Transverse colon (tissue), 4 donors: ENCODE data around the gene ADCY5. TPM values are rescaled to one million over a fixed set of nuclear protein-coding genes. Genes with fewer than 3 reads are reported as not detected.

Source experiments
- DNase-seq: peaks from one replicate; pipeline ENCODE4 v3.0.0-alpha.2; 2019
- H3K27ac ChIP-seq, 4 donors: fragments of 200-600 bp; sonication (generic); 2 replicates each; pipeline ENCODE4 v1.5.1; 2016 to 2018; ENCODE audit warnings: inconsistent platforms in 4 of 4
- H3K27me3 ChIP-seq: fragments of 200-600 bp; sonication (generic); 2 replicates; pipeline ENCODE4 v1.5.1; 2017; ENCODE audit warnings: inconsistent platforms
- H3K36me3 ChIP-seq, 4 donors: fragments of 200-600 bp; sonication (generic); 2 replicates each; pipeline ENCODE4 v1.5.1; 2017 to 2019; ENCODE audit warnings: inconsistent platforms in 4 of 4
- H3K4me1 ChIP-seq, 4 donors: fragments of 200-600 bp; sonication (generic); 2 replicates each; pipeline ENCODE4 v1.5.1; 2017 to 2020; ENCODE audit warnings: inconsistent platforms in 4 of 4
- H3K4me3 ChIP-seq, 4 donors: fragments of 200-600 bp; sonication (generic); 1 replicate in 1 of 4; 2 replicates in 3 of 4; pipeline versions ENCODE4 v1.5.1 to v1.6.1; 2017 to 2019; ENCODE audit warnings: inconsistent platforms in 4 of 4
- H3K9me3 ChIP-seq, 2 donors: fragments of 200-600 bp; sonication (generic); 2 replicates each; pipeline ENCODE4 v1.5.1; 2017 to 2019; ENCODE audit warnings: inconsistent platforms in 2 of 2
- CTCF ChIP-seq, 5 experiments: fragments of 200-600 bp in 3 of 5; fragments of 450-650 bp in 2 of 5; sonication (generic) in 3 of 5; IDR thresholded peaks; 1 replicate in 2 of 5; 2 replicates in 3 of 5; pipeline ENCODE4 v1.5.1; 2016 to 2017; ENCODE audit warnings: antibody characterized with exemption in 5 of 5, inconsistent platforms in 3 of 5, mild to moderate bottlenecking in 2 of 5, moderate library complexity in 1 of 5
- EP300 ChIP-seq: sonication (generic); formaldehyde crosslinking; IDR thresholded peaks from one replicate; pipeline ENCODE4 v1.6.1; 2017; ENCODE audit warnings: antibody characterized with exemption, low read depth
- POLR2A ChIP-seq: fragments of 450-650 bp; IDR thresholded peaks from one replicate; pipeline ENCODE4 v1.6.1; 2016; ENCODE audit warnings: antibody characterized with exemption, mild to moderate bottlenecking, moderate library complexity
- POLR2AphosphoS5 ChIP-seq, 3 donors: sonication (generic); formaldehyde crosslinking; IDR thresholded peaks; one replicate each; pipeline ENCODE4 v1.6.1; 2016; ENCODE audit warnings: antibody characterized with exemption in 3 of 3
- WGBS, 2 donors: methylation state at CpG; one replicate each; pipeline ENCODE4 v1.1.5; 2018; ENCODE audit warnings: low coverage in 1 of 2; 5-methylcytosine and 5-hydroxymethylcytosine counted together
- in situ Hi-C, 4 donors: fragments of 200-750 bp; cut with MboI; loops; one replicate each; pipeline versions ENCODE4 v1.15.0 to v1.15.1; 2017; ENCODE audit warnings: low sequenced_read_pairs in 3 of 4, low pct_ligation_motif_present in 1 of 4, low pct_unique_long_range_greater_than_20kb in 1 of 4
- intact Hi-C: fragments of 100-400 bp; cut with DNase I; formaldehyde crosslinking; loops from one replicate; pipeline ENCODE4 v1.15.1; 2023; ENCODE audit warnings: low total_unique reads
- total RNA-seq, 4 donors: library from RNA; depleted of rRNA; stranded (reverse); fragments of >200 nt; gene quantifications; one replicate each; pipeline ENCODE4 v1.1.0, GENCODE V29; 2016

ADCY5 gene
- total RNA-seq, 4 donors from 2014 or later, result 13.9 to 42.0 (median 28.6) TPM

- Histone ChIP-seq H3K27ac (no peak overlapping the region), H3K27me3 (no peaks in the 10 kb centered on the region), H3K9me3 (no peaks in the 10 kb centered on the region), H3K4me3 (no peak overlapping the region), H3K36me3 (no peaks in the 10 kb centered on the region), H3K4me1 (no peaks in the 10 kb centered on the region)
- in situ Hi-C loops, result no loop called here
- intact Hi-C loops, result no loop called here
- no peak for TF ChIP-seq POLR2A
- TF ChIP-seq EP300, result no peak
- no peak for TF ChIP-seq CTCF (IDR thresholded peaks at IDR 0.05)
- TF ChIP-seq POLR2AphosphoS5 (IDR thresholded peaks at IDR 0.05), result no peak
- WGBS, 2 donors, result 94 to 95% methylated on average over 5 to 13 of the region's 13 CpGs
- no peak for DNase-seq
Measured at GRCh38 chr3:123294296-123294938, 154.5 kb downstream of the ADCY5 start.

- WGBS, 2 donors, result 67% methylated on average over 12 of the region's 15 CpGs; no CpG with 5 or more reads in 1 of the 2 donors
Measured at GRCh38 chr3:123292321-123293310, 156.3 kb downstream of the ADCY5 start.

GRCh38 chr3:123291404-123291803 lies 157.5 kb downstream of the ADCY5 start:
- TF ChIP-seq CTCF (IDR thresholded peaks at IDR 0.05), result no peak
- TF ChIP-seq POLR2A, result no peak
- TF ChIP-seq EP300, result no peak
- no peak for TF ChIP-seq POLR2AphosphoS5 (IDR thresholded peaks at IDR 0.05)
- Histone ChIP-seq H3K36me3 (no peaks in the 10 kb centered on the region), H3K4me1 (no peaks in the 10 kb centered on the region), H3K27me3 (no peaks in the 10 kb centered on the region), H3K9me3 (no peaks in the 10 kb centered on the region), H3K4me3 (no peak overlapping the region), H3K27ac (no peak overlapping the region)
- WGBS, 2 donors, result 82% methylated on average over 7 of the region's 7 CpGs; no CpG with 5 or more reads in 1 of the 2 donors
- intact Hi-C loops, result no loop called here
- in situ Hi-C loops, result no loop called here
- DNase-seq, result no peak

More at GRCh38 chr3:123292321-123293310, 156.3 kb downstream of the ADCY5 start:
- TF ChIP-seq POLR2A (no peak), EP300 (no peak), CTCF (IDR thresholded peaks at IDR 0.05) (no peak)
- Histone ChIP-seq H3K4me1 (no peaks in the 10 kb centered on the region), H3K27ac (no peak overlapping the region), H3K9me3 (no peaks in the 10 kb centered on the region), H3K4me3 (no peak overlapping the region), H3K36me3 (no peaks in the 10 kb centered on the region), H3K27me3 (no peaks in the 10 kb centered on the region)
- intact Hi-C loops (no loop called here), in situ Hi-C loops (no loop called here)
- DNase-seq, result no peak

GRCh38 chr3:123290962-123291361 lies 157.9 kb downstream of the ADCY5 start:
- Histone ChIP-seq H3K27me3 (no peaks in the 10 kb centered on the region), H3K27ac (no peak overlapping the region), H3K4me1 (no peaks in the 10 kb centered on the region), H3K36me3 (no peaks in the 10 kb centered on the region), H3K4me3 (no peak overlapping the region), H3K9me3 (no peaks in the 10 kb centered on the region)
- 90% methylated on average over 23 of the region's 23 CpGs; no CpG with 5 or more reads in 1 of the 2 donors for WGBS, 2 donors
- in situ Hi-C loops (no loop called here), intact Hi-C loops (no loop called here)
- no peak for TF ChIP-seq POLR2A
- TF ChIP-seq EP300, result no peak
- TF ChIP-seq CTCF (IDR thresholded peaks at IDR 0.05), result no peak
- TF ChIP-seq POLR2AphosphoS5 (IDR thresholded peaks at IDR 0.05), result no peak
- no peak for DNase-seq
